ENCODE measurements around the gene BAIAP2L1.
"Not testable (repeated sequence)": the region's sequence is repeated elsewhere in the genome, so short reads cannot be mapped to it uniquely, and the experiment has no call there.

The BAIAP2L1 gene

DNA sequence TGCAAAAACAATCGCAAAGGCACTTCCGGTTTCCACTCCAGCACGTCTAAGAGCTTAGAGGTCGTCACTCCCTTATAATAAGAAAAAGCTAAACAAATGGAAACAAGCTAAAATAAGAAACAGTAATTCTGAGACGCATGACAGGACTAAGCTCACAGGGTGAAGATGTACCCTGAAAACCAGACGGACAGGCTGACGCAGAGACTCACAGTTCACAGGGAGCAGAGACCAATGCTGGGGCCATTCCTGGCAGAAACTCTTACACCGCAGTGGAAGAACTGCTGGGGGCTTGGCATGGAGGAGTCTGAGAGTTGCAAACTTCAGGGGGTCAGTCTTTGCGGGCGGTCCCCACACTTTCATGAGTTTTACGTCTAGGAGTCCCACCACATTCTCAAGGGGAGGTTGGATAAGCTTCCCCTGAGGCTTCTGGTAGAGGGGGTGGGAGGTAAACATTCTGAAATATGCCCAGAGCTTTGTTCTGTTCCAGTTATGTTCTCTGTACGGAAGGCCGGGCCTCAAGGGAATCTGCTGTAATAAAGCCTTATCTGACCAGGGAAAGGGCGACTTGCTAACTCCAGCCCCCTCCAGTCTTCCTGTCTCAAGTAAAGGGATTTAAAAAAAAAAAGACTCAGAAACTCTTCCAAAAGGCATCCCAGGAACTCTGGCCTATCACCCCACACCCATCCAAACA lies 71.6 kb downstream of the BAIAP2L1 start:
- Histone ChIP-seq H3K4me3 (ENCODE audit: low read length in 2 of 2) (no peak overlapping the region), H3K27me3 (ENCODE audit: control insufficient read depth in 2 of 2, insufficient read depth in 2 of 2, low read length in 2 of 2) (no peaks in the 10 kb centered on the region), H3K27ac (ENCODE audit: low read depth in 2 of 2, low read length in 2 of 2) (no peak overlapping the region), H3K36me3 (ENCODE audit: control insufficient read depth in 2 of 2, insufficient read depth in 2 of 2, low read length in 2 of 2) (peaks cover 0 to 6% of the 10 kb centered on the region in 2 donors), H3K9ac (ENCODE audit: low read depth in 1 of 2, low read length in 2 of 2) (no peak overlapping the region), H3K4me1 (ENCODE audit: control insufficient read depth in 2 of 2, insufficient read depth in 2 of 2, low read length in 2 of 2) (no peaks in the 10 kb centered on the region), H3K9me3 (ENCODE audit: control insufficient read depth in 2 of 2, low read length in 2 of 2) (no peaks in the 10 kb centered on the region)

DNA sequence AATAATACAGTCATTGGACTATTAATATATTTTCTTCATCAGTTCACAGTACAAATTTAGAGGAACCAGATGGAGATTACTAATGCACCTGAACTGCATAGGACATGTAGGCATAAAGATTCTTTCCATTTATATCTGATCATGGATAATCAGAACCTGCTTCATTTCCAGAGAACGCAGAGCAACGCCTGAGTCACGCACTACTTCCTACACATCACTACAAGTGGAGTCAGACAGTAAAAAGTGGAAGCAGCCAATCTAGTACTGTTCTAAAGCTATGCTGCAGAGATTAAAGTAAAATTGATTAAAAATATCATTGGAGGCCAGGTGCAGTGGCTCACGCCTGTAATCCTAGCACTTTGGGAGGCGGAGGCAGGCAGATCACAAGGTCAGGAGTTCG lies 76.1 kb downstream of the BAIAP2L1 start:
- Histone ChIP-seq H3K9ac (ENCODE audit: low read depth in 1 of 2, low read length in 2 of 2) (no peak overlapping the region), H3K4me1 (ENCODE audit: control insufficient read depth in 2 of 2, insufficient read depth in 2 of 2, low read length in 2 of 2) (no peaks in the 10 kb centered on the region), H3K9me3 (ENCODE audit: control insufficient read depth in 2 of 2, low read length in 2 of 2) (no peaks in the 10 kb centered on the region), H3K27ac (ENCODE audit: low read depth in 2 of 2, low read length in 2 of 2) (no peak overlapping the region), H3K4me3 (ENCODE audit: low read length in 2 of 2) (no peak overlapping the region), H3K36me3 (ENCODE audit: control insufficient read depth in 2 of 2, insufficient read depth in 2 of 2, low read length in 2 of 2) (peaks cover 0 to 4% of the 10 kb centered on the region in 2 donors), H3K27me3 (ENCODE audit: control insufficient read depth in 2 of 2, insufficient read depth in 2 of 2, low read length in 2 of 2) (no peaks in the 10 kb centered on the region)

DNA sequence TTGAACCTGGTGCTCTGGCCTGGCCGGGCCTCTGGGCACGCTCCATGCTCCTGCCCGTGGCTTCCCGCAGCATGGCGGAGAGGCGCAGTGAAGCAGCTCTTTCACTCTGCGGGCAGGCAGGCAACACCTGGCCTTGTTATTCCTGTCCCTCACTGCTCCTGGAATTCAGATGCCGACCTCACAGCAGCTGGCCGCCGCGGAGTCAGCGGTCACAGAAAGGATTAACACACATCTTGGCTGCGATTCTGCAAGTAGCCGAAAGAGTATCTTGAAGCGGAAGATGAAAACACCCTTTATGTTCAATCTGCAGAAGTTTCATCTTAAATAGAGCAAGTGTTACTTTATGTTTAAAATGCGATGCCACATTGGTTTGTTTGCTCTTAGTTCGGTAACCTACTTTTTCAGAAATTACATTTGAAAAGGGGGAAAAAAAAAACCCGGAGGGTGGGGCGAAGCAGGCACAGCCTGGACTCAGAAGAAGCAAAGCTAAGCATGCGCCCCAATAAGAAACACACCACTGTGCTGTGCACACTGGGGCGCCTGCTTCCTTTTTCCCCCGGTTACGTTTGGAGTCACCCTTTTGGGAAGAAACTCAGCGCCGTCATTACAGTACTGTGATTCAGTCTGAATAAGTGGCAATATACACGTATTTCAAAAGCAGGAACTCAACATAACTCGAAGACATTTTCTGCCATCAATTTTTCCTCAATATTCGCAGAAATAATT lies 77.1 kb downstream of the BAIAP2L1 start:
- Histone ChIP-seq H3K36me3 (ENCODE audit: control insufficient read depth in 2 of 2, insufficient read depth in 2 of 2, low read length in 2 of 2) (peaks cover 0 to 7% of the 10 kb centered on the region in 2 donors), H3K4me1 (ENCODE audit: control insufficient read depth in 2 of 2, insufficient read depth in 2 of 2, low read length in 2 of 2) (no peaks in the 10 kb centered on the region), H3K27ac (ENCODE audit: low read depth in 2 of 2, low read length in 2 of 2) (no peak overlapping the region), H3K4me3 (ENCODE audit: low read length in 2 of 2) (no peak overlapping the region), H3K9ac (ENCODE audit: low read depth in 1 of 2, low read length in 2 of 2) (no peak overlapping the region), H3K27me3 (ENCODE audit: control insufficient read depth in 2 of 2, insufficient read depth in 2 of 2, low read length in 2 of 2) (no peaks in the 10 kb centered on the region), H3K9me3 (ENCODE audit: control insufficient read depth in 2 of 2, low read length in 2 of 2) (no peaks in the 10 kb centered on the region)

DNA sequence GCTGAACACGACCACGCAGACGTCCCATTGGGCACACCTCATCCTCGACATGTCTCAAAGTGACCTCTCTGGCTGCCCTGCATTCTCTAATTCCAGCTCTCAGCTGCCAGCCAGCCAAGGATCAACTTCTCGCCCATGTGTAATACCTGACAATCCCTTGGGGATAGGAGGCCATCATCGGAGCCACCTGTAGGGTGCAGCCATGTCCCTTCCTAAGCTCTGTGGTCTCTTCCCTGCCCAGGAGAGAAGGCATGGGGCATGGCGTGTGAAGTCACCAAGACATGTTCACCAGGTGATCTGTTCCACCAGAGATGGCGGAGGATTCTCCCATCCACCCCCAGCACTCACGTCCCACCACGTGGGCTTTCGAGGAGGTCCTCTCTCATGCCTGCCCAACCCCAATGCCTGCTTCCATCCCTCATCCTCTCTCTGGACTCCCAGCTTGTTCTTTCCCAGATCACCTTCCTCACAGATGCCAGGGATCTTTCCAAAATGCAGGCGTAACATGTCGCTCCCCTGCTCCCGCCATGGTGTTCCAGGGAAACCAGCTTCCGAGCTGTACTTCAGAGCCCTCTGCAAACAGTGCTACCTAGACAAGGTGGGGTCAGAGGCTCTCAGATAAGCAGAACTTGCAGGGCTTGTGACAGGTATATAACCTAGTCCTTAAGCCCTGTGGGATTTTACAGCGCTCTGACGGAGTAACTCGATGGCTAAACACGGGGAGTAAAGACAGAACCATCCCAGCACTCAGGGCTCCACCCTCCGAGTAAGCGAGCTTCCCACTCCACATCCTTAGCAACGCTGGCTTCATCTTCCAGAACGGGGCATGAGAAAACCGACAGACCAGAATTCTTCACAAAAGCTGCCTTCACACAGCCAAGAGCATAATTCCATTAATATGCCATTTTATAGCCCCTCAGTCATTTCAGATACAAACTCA lies 78.3 kb downstream of the BAIAP2L1 start:
- no peak overlapping the region for H3K27ac ChIP-seq (ENCODE audit: low read depth in 2 of 2, low read length in 2 of 2)
- H3K36me3 ChIP-seq (ENCODE audit: control insufficient read depth in 2 of 2, insufficient read depth in 2 of 2, low read length in 2 of 2) = peaks cover 3 to 7% of the 10 kb centered on the region in 2 donors
- H3K4me1 ChIP-seq (ENCODE audit: control insufficient read depth in 2 of 2, insufficient read depth in 2 of 2, low read length in 2 of 2) = no peaks in the 10 kb centered on the region
- H3K9me3 ChIP-seq (ENCODE audit: control insufficient read depth in 2 of 2, low read length in 2 of 2) = no peaks in the 10 kb centered on the region
- H3K4me3 ChIP-seq (ENCODE audit: low read length in 2 of 2) = no peak overlapping the region
- H3K27me3 ChIP-seq (ENCODE audit: control insufficient read depth in 2 of 2, insufficient read depth in 2 of 2, low read length in 2 of 2) = no peaks in the 10 kb centered on the region
- H3K9ac ChIP-seq (ENCODE audit: low read depth in 1 of 2, low read length in 2 of 2) = no peak overlapping the region

DNA sequence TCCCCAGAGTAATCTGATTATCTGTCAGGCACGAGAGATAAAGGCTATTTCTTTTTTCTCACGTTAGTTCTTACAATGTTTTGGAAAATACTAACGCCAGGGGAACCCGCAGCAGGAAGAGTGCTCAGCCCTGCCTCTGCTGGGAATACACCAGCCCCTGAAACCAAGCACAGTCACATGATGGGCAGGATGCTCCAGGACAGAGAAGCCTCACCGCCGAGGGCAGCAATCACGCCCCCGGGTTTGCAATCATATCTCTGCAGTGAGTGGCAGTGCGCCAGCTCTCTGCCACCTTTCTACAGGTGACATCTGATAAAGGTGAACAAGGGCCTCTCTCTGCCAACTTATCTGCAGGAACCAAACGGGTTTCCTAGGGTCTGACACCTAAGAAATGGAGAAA lies 79.6 kb downstream of the BAIAP2L1 start:
- Histone ChIP-seq H3K27me3 (ENCODE audit: control insufficient read depth in 2 of 2, insufficient read depth in 2 of 2, low read length in 2 of 2) (no peaks in the 10 kb centered on the region), H3K4me3 (ENCODE audit: low read length in 2 of 2) (no peak overlapping the region), H3K36me3 (ENCODE audit: control insufficient read depth in 2 of 2, insufficient read depth in 2 of 2, low read length in 2 of 2) (peaks cover 6 to 14% of the 10 kb centered on the region in 2 donors)

DNA sequence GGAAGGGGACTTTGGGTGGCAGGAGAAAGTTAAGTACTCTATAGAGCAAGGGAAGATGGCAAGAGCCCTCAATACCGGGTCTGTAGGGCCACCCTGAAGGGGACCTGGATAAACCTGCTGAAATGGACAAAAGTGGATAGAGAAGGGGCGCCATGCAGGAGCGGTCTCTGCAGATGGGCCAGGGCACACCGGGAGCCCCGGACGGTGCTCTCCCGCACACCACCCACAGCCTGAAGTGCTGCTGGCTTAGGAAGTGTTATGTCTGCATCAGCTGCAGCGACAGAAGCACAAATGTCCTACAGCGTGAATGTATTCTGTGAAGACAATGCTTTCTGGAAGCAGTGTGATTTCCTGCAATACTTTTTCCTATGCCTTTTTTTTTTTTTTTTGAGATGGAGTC lies 81.7 kb downstream of the BAIAP2L1 start:
- no peak overlapping the region for H3K9ac ChIP-seq (ENCODE audit: low read depth in 1 of 2, low read length in 2 of 2)
- no peaks in the 10 kb centered on the region for H3K4me1 ChIP-seq (ENCODE audit: control insufficient read depth in 2 of 2, insufficient read depth in 2 of 2, low read length in 2 of 2)
- H3K27me3 ChIP-seq (ENCODE audit: control insufficient read depth in 2 of 2, insufficient read depth in 2 of 2, low read length in 2 of 2) = no peaks in the 10 kb centered on the region
- peaks cover 10 to 22% of the 10 kb centered on the region in 2 donors for H3K36me3 ChIP-seq (ENCODE audit: control insufficient read depth in 2 of 2, insufficient read depth in 2 of 2, low read length in 2 of 2)
- H3K9me3 ChIP-seq (ENCODE audit: control insufficient read depth in 2 of 2, low read length in 2 of 2) = no peaks in the 10 kb centered on the region
- H3K27ac ChIP-seq (ENCODE audit: low read depth in 2 of 2, low read length in 2 of 2) = no peak overlapping the region
- H3K4me3 ChIP-seq (ENCODE audit: low read length in 2 of 2) = no peak overlapping the region

More for the DNA sequence above, 79.6 kb downstream of the BAIAP2L1 start:
- Histone ChIP-seq H3K9ac (ENCODE audit: low read depth in 1 of 2, low read length in 2 of 2) (no peak overlapping the region), H3K27ac (ENCODE audit: low read depth in 2 of 2, low read length in 2 of 2) (no peak overlapping the region), H3K4me1 (ENCODE audit: control insufficient read depth in 2 of 2, insufficient read depth in 2 of 2, low read length in 2 of 2) (no peaks in the 10 kb centered on the region), H3K9me3 (ENCODE audit: control insufficient read depth in 2 of 2, low read length in 2 of 2) (no peaks in the 10 kb centered on the region)

DNA sequence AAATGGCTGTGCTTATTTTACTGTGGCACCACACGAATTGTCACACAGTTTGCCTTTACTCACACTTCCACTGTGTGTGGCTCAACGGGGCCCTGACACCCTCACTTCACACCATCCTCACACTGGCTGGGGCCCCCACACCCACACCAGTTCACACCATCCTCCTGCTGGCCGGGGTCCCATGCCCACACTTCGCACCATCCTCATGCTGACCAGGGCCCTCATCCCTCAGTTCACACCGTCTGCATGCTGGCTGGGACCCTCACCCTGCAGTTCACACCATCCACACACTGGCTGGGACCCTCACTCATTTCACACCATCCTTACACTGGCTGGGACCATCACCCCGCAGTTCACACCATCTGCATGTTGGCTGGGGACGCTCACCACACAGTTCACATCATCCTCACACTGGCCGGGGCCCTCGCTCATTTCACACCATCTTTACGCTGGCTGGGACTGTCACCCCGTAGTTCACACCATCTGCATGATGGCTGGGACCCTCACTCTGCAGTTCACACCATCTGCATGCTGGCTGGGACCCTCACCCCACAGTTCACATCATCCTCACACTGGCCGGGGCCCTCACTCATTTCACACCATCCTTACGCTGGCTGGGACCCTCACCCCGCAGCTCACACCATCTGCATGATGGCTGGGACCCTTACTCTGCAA lies 83.4 kb downstream of the BAIAP2L1 start:
- Histone ChIP-seq H3K9me3 (ENCODE audit: control insufficient read depth in 2 of 2, low read length in 2 of 2) (no peaks in the 10 kb centered on the region), H3K4me3 (ENCODE audit: low read length in 2 of 2) (no peak overlapping the region)

DNA sequence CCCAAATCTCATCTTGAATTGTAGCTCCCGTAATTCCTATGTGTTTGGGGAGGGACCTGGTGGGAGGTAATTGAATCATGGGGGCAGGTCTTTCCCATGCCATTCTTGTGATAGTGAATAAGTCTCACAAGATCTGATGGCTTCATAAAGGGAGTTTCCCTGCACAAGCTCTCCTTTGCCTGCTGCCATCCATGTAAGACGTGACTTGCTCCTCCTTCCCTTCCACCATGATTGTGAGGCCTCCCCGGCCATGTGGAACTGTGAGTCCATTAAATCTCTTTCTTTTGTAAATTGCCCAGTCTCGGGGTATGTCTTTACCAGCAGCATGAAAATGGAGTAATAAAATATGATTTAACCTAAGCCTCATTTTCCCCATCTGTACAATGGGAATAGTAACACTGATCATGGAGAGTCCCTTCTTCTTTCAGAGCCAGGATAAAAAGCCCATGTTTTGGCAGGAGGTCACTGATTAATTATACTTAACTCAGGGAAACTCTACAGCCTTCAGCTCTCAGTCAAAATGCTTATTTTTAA lies 84.8 kb downstream of the BAIAP2L1 start:
- H3K27me3 ChIP-seq (ENCODE audit: control insufficient read depth in 2 of 2, insufficient read depth in 2 of 2, low read length in 2 of 2); H3K27ac ChIP-seq (ENCODE audit: low read depth in 2 of 2, low read length in 2 of 2); H3K9ac ChIP-seq (ENCODE audit: low read depth in 1 of 2, low read length in 2 of 2); H3K4me3 ChIP-seq (ENCODE audit: low read length in 2 of 2); H3K9me3 ChIP-seq (ENCODE audit: control insufficient read depth in 2 of 2, low read length in 2 of 2); H3K4me1 ChIP-seq (ENCODE audit: control insufficient read depth in 2 of 2, insufficient read depth in 2 of 2, low read length in 2 of 2): not testable (repeated sequence)
- H3K36me3 ChIP-seq (ENCODE audit: control insufficient read depth in 2 of 2, insufficient read depth in 2 of 2, low read length in 2 of 2) = peaks cover 19 to 34% of the 10 kb centered on the region in 2 donors

More for the DNA sequence above, 83.4 kb downstream of the BAIAP2L1 start:
- Histone ChIP-seq H3K4me1 (ENCODE audit: control insufficient read depth in 2 of 2, insufficient read depth in 2 of 2, low read length in 2 of 2) (no peaks in the 10 kb centered on the region), H3K9ac (ENCODE audit: low read depth in 1 of 2, low read length in 2 of 2) (no peak overlapping the region), H3K27me3 (ENCODE audit: control insufficient read depth in 2 of 2, insufficient read depth in 2 of 2, low read length in 2 of 2) (no peaks in the 10 kb centered on the region), H3K36me3 (ENCODE audit: control insufficient read depth in 2 of 2, insufficient read depth in 2 of 2, low read length in 2 of 2) (peaks cover 11 to 28% of the 10 kb centered on the region in 2 donors), H3K27ac (ENCODE audit: low read depth in 2 of 2, low read length in 2 of 2) (no peak overlapping the region)

DNA sequence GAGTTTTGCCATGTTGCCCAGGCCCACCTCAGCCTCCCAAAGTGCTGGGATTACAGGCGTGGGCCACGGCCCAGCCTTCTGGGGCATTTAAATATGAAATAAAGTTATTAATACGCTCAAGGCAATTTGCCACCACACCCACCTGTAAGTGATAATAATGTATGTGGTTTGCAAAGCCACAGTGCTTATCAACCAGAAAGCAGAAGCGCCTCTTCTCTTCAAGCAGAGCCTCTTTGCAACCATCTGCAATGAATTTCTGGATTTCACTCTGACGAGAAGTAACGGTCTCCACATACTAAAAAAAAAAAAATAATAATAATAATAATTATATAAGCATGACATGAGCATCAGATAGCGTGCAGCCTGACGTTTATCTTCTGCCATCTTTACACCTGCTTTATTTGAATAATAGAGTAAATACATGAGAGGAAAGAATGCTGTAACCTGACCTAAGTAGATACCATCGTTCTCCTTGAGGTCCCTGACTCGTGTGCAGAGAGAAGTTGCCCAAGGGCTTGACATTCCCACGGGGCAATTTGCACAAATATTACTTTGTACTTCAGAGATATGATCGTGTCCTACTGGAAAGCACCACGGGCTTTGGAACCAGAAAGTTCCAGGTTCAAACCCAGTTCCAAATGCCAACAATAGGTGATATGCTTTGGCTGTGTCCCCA lies 85.4 kb downstream of the BAIAP2L1 start:
- Histone ChIP-seq H3K9me3 (ENCODE audit: control insufficient read depth in 2 of 2, low read length in 2 of 2) (no peaks in the 10 kb centered on the region), H3K36me3 (ENCODE audit: control insufficient read depth in 2 of 2, insufficient read depth in 2 of 2, low read length in 2 of 2) (peaks cover 19 to 38% of the 10 kb centered on the region in 2 donors), H3K27me3 (ENCODE audit: control insufficient read depth in 2 of 2, insufficient read depth in 2 of 2, low read length in 2 of 2) (no peaks in the 10 kb centered on the region), H3K27ac (ENCODE audit: low read depth in 2 of 2, low read length in 2 of 2) (no peak overlapping the region), H3K4me1 (ENCODE audit: control insufficient read depth in 2 of 2, insufficient read depth in 2 of 2, low read length in 2 of 2) (no peaks in the 10 kb centered on the region), H3K4me3 (ENCODE audit: low read length in 2 of 2) (no peak overlapping the region), H3K9ac (ENCODE audit: low read depth in 1 of 2, low read length in 2 of 2) (no peak overlapping the region)

Measured in mucosa of rectum (tissue), 2 donors.